Muscle layer of duodenum (tissue), 2 donors: ENCODE results near the gene FBXO7.

Experiments used
- H3K27ac ChIP-seq: one replicate; pipeline ENCODE4 v1.7.0; 2013; ENCODE audit warnings: mild to moderate bottlenecking, low read length
- H3K27me3 ChIP-seq: one replicate; pipeline ENCODE4 v1.7.0; 2013; ENCODE audit warnings: low read depth, mild to moderate bottlenecking, control low read depth, low read length
- H3K36me3 ChIP-seq, 2 donors: one replicate each; pipeline ENCODE4 v1.7.0; 2013; ENCODE audit warnings: low read length in 2 of 2, control low read depth in 1 of 2, mild to moderate bottlenecking in 1 of 2; ENCODE audit not compliant: insufficient read depth in 2 of 2, control insufficient read depth in 1 of 2
- H3K4me1 ChIP-seq, 2 donors: one replicate each; pipeline ENCODE4 v1.7.0; 2013; ENCODE audit warnings: low read length in 2 of 2, mild to moderate bottlenecking in 2 of 2, control low read depth in 1 of 2, moderate library complexity in 1 of 2; ENCODE audit not compliant: insufficient read depth in 2 of 2, control insufficient read depth in 1 of 2
- H3K4me3 ChIP-seq, 2 donors: one replicate each; pipeline ENCODE4 v1.7.0; 2013; ENCODE audit warnings: low read length in 2 of 2, low read depth in 1 of 2, mild to moderate bottlenecking in 1 of 2
- H3K9me3 ChIP-seq, 2 donors: one replicate each; pipeline ENCODE4 v1.7.0; 2013; ENCODE audit warnings: low read length in 2 of 2, control low read depth in 1 of 2, mild to moderate bottlenecking in 1 of 2; ENCODE audit not compliant: control insufficient read depth in 1 of 2
- donor health status: healthy.

FBXO7 gene

GRCh38 chr22:32490279-32490678, 15.7 kb downstream of the FBXO7 start:
- H3K27me3 ChIP-seq: no peaks in the 10 kb centered on the region
- H3K9me3 ChIP-seq: no peaks in the 10 kb centered on the region
- H3K36me3 ChIP-seq: peaks cover 67 to 72% of the 10 kb centered on the region in 2 donors
- no peak overlapping the region for H3K4me3 ChIP-seq
- H3K4me1 ChIP-seq: no peaks in the 10 kb centered on the region
- H3K27ac ChIP-seq: no peak overlapping the region

- H3K4me3 ChIP-seq: no peak overlapping the region
- no peak overlapping the region for H3K27ac ChIP-seq
- H3K9me3 ChIP-seq: no peaks in the 10 kb centered on the region
- H3K36me3 ChIP-seq: peaks cover 68 to 70% of the 10 kb centered on the region in 2 donors
- H3K4me1 ChIP-seq: no peaks in the 10 kb centered on the region
- H3K27me3 ChIP-seq: no peaks in the 10 kb centered on the region
These were observed 17.5 kb downstream of the FBXO7 start for GRCh38 chr22:32492111-32492510.

DNA sequence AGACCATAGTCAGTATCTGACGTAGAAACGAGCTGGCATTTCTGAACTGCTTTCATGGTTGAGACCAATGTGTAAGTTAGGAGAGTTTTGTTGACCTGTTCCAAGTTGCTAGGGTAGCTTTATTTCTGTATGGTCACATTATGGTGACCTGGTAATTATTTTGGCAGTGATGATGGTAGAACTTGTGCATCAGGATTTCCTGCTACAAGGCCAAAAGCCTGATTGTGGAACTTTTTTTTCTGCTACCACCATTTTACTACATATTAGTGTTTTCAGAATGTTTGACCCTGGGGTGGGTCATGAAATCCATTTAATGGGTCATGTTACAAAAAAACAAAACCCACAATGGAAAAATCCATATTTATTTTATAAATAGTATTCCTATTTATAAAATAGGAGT, 18.9 kb downstream of the FBXO7 start:
- H3K36me3 ChIP-seq: peaks cover 65 to 77% of the 10 kb centered on the region in 2 donors
- no peaks in the 10 kb centered on the region for H3K9me3 ChIP-seq

GRCh38 chr22:32494971-32495370, 20.4 kb downstream of the FBXO7 start:
- Histone ChIP-seq H3K27me3 (no peaks in the 10 kb centered on the region), H3K9me3 (no peaks in the 10 kb centered on the region), H3K4me3 (no peak overlapping the region)

More for the DNA sequence above, 18.9 kb downstream of the FBXO7 start:
- Histone ChIP-seq H3K4me3 (no peak overlapping the region), H3K27me3 (no peaks in the 10 kb centered on the region), H3K4me1 (no peaks in the 10 kb centered on the region), H3K27ac (no peak overlapping the region)

GRCh38 chr22:32499666-32500065, 25.1 kb downstream of the FBXO7 start:
- no peak overlapping the region for H3K27ac ChIP-seq
- H3K36me3 ChIP-seq: peaks cover 33 to 43% of the 10 kb centered on the region in 2 donors
- H3K4me1 ChIP-seq: no peaks in the 10 kb centered on the region
- no peaks in the 10 kb centered on the region for H3K9me3 ChIP-seq
- no peak overlapping the region for H3K4me3 ChIP-seq
- no peaks in the 10 kb centered on the region for H3K27me3 ChIP-seq

More at GRCh38 chr22:32494971-32495370, 20.4 kb downstream of the FBXO7 start:
- Histone ChIP-seq H3K4me1 (no peaks in the 10 kb centered on the region), H3K27ac (no peak overlapping the region), H3K36me3 (peaks cover 68 to 79% of the 10 kb centered on the region in 2 donors)

- H3K4me1 ChIP-seq: no peaks in the 10 kb centered on the region
- no peaks in the 10 kb centered on the region for H3K27me3 ChIP-seq
- no peaks in the 10 kb centered on the region for H3K9me3 ChIP-seq
- H3K27ac ChIP-seq: no peak overlapping the region
- H3K4me3 ChIP-seq: no peak overlapping the region
- H3K36me3 ChIP-seq: peaks cover 17 to 22% of the 10 kb centered on the region in 2 donors
These were observed 27.5 kb downstream of the FBXO7 start for GRCh38 chr22:32501836-32502752.

- Histone ChIP-seq H3K4me1 (no peaks in the 10 kb centered on the region), H3K4me3 (no peak overlapping the region), H3K9me3 (no peaks in the 10 kb centered on the region), H3K27ac (no peak overlapping the region), H3K36me3 (no peaks in the 10 kb centered on the region), H3K27me3 (no peaks in the 10 kb centered on the region)
These were observed 34.4 kb downstream of the FBXO7 start for GRCh38 chr22:32509045-32509444.

DNA sequence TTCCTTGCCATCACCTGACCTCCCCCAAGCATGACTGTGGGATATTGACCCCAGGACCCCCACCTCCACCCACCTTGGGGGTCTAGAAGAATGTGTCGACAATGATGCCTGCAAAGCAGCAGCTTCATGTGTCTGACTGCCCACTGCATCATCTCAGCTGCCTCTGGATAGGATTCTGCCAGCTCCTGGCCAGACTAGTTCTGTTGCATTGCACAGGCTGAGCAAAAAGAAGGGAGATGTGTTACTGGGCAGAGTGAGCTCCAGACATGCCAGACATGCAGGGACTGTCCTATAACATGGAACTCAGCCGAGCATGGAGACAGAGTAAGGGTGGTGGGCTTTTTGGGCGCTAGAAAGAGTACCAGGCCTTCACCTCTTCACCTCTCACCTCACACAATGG, 36.7 kb downstream of the FBXO7 start:
- Histone ChIP-seq H3K4me1 (no peaks in the 10 kb centered on the region), H3K9me3 (no peaks in the 10 kb centered on the region), H3K4me3 (no peak overlapping the region), H3K36me3 (no peaks in the 10 kb centered on the region), H3K27ac (no peak overlapping the region), H3K27me3 (no peaks in the 10 kb centered on the region)

DNA sequence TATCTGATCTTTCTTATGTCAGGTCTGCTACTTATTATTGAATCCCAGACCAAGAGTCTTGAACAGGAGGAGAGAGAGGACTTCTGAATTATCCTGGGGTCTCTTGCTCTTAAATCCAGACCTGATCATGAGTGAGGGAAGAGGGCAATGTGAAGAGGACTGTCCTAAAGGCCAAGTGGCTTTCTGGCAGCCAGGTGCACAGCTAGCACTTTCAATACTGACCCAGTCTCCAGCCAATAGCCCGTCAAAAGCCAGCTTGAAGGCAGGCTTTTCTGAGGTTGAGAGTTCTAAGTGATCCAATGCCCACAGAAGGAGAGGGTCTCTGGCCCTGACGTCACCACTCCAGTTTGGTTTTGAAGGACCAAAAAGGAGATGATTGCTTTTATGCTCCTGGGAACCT, 37.2 kb downstream of the FBXO7 start:
- Histone ChIP-seq H3K36me3 (no peaks in the 10 kb centered on the region), H3K9me3 (no peaks in the 10 kb centered on the region), H3K4me1 (no peaks in the 10 kb centered on the region), H3K4me3 (no peak overlapping the region), H3K27ac (no peak overlapping the region), H3K27me3 (no peaks in the 10 kb centered on the region)

GRCh38 chr22:32512267-32512982, 37.8 kb downstream of the FBXO7 start:
- H3K4me1 ChIP-seq: no peaks in the 10 kb centered on the region
- H3K4me3 ChIP-seq: no peak overlapping the region
- H3K36me3 ChIP-seq: no peaks in the 10 kb centered on the region
- no peaks in the 10 kb centered on the region for H3K27me3 ChIP-seq
- H3K9me3 ChIP-seq: no peaks in the 10 kb centered on the region
- H3K27ac ChIP-seq: no peak overlapping the region

DNA sequence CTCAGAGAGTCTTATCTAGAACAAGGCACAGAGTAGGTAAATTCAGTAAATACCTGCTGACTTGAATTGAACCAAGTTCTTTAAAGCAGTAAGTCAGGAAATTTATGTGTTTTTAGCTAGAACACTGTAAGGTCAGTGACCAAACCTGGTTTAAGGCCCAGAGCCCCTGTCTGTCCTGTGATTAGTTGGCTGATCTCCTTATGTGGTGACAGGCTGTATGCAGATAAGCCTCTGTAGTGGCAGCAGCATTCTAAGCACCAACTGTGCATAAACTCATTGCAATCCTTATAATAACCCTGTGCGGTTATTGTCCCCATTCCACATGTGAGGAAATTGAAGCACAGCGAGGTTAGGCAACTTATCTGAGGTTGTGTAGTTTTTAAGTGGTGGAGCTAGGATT, 40.5 kb downstream of the FBXO7 start:
- H3K36me3 ChIP-seq: peaks cover 0 to 3% of the 10 kb centered on the region in 2 donors
- no peaks in the 10 kb centered on the region for H3K27me3 ChIP-seq
- no peaks in the 10 kb centered on the region for H3K9me3 ChIP-seq
- no peak overlapping the region for H3K4me3 ChIP-seq
- no peak overlapping the region for H3K27ac ChIP-seq
- no peaks in the 10 kb centered on the region for H3K4me1 ChIP-seq
